Measurements from ENCODE around the gene DDA1.
"Not testable (repeated sequence)": the region's sequence is repeated elsewhere in the genome, so short reads cannot be mapped to it uniquely, and the experiment has no call there.

The DDA1 gene

GRCh38 chr19:17309198-17309964 lies at the start of gene DDA1:
DDA1 (plus strand) TSS chr19:17309563; CDS start chr19:17309655, 92 bp downstream.
- peak; percentile 99 for DNase-seq

DNA sequence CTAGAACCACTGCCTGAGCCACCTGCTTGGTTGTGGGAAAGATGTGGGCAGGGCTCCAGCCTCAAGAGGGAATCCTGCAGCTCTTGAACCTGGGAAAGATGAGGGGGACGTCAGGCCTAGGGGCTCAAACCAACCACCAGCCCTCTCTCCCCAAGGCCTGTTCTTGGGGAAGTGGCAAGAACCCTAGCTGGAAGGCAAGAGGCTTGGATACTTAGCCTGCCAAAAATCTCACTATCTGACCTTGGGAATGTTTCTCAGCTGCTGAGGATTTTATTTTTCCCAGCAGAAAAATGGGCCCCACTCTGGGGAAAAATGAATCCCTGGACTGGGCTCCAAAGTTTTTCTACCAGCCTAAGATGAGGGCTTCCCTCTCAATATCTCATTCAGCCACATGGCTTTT lies 49.4 kb upstream of the DDA1 start:
- no peak for DNase-seq

GRCh38 chr19:17260842-17261325 lies 48.5 kb upstream of the DDA1 start:
- peak; percentile 88 for DNase-seq

DNA sequence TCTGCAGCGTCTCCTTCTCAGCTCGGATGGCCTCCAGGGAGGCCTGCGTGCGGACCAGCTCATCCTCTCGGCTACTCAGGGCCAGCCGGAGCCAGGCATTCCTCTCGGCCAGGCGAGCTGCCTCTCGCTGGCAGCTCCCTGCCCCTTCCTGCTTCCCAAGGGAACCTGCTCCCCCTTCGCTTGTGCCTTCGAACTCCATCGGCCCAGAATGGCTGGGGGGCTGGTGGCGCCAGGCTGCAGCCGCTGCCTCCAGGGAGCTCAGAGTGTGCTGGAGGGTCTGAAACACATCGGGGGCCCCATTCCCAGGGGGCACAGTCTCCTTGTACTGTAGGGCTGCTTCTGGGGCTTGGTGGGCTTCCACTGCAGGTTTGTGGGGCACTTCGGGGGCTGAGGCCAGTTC lies 46.8 kb upstream of the DDA1 start:
- no peak for DNase-seq

GRCh38 chr19:17263712-17264640 lies 45.4 kb upstream of the DDA1 start:
- DNase-seq: no peak

GRCh38 chr19:17264641-17264979 lies 44.8 kb upstream of the DDA1 start, which contains the start of gene USHBP1:
USHBP1 (minus strand) TSS chr19:17264745; CDS start chr19:17264299, 446 bp downstream.
- no peak for DNase-seq

- no peak for DNase-seq
Measured at GRCh38 chr19:17266026-17266425, 43.3 kb upstream of the DDA1 start.

DNA sequence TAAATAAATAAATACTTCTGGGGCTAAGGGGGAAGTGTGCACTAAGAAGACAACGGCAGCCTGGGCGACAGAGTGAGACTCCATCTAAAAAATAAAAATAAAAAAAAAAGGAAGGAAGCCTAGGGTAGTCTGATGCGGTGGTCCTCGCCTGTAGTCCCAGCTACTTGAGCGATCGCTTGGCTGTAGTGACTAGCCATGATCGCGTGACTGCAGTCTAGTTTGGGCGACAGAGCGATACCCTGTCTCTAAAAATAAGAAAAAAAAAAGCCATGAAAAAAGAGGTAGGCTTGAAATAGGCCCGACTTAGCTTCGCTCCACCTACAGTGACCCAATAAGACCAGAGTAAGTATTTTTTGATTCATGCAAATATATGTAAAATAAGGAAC lies 42.8 kb upstream of the DDA1 start:
- no peak for DNase-seq

DNA sequence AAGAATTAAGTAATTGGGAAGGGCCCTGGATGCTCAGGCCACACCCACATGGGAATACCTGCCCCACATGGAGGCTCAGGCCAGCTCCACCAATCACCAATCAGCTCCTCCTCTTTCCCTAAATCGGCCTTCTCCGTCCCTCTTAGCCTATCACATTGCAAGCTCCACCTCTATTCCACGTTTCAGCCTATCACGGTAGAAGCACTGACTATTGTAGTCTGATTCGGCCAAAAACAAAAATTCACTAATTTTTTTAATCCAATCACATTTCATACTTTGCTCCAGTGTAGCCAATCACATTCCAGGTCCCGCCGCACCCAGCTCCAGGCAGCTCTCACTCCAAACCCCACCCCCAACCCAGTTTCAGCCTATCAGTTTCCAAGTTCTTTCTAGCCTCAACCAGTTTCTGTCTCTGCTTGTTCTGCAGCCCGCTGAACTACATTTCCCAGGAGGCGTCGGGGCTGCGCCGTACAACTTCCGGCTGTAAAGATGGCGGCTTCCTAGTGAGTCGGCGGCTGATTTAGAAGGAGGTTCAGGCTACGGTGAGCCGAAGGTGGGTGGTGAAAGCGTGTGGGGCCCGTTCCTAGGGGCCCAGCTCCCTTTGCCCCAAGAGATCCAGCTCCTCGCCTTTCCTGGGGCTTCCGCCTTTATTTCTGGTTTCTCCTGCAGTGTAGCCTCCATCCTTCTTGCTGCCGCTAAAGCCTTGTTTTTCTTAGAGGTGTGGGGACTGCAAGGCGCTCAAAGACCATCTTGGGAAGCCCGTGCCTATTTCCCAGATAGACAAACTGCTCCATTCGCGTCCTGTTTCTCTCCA lies 42.2 kb upstream of the DDA1 start, which contains the start of gene BABAM1:
Gene BABAM1 (plus strand): TSS at position 469 of the 814 bp plus-strand sequence. CDS start 1,364 bp downstream, outside the sequence.
- DNase-seq: peak; percentile 94

DNA sequence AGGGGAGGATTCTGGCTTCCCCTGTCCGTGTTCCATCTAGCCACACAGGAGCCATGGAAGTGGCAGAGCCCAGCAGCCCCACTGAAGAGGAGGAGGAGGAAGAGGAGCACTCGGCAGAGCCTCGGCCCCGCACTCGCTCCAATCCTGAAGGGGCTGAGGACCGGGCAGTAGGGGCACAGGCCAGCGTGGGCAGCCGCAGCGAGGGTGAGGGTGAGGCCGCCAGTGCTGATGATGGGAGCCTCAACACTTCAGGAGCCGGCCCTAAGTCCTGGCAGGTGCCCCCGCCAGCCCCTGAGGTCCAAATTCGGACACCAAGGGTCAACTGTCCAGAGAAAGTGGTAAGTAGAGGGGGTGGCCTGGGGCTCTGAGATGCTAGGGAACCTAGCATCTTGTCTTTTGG lies 40.6 kb upstream of the DDA1 start:
- DNase-seq: no peak

GRCh38 chr19:17274892-17275291 lies 34.5 kb upstream of the DDA1 start:
- DNase-seq: not testable (repeated sequence)

GRCh38 chr19:17275441-17276175 lies 33.8 kb upstream of the DDA1 start:
- DNase-seq: no peak

DNA sequence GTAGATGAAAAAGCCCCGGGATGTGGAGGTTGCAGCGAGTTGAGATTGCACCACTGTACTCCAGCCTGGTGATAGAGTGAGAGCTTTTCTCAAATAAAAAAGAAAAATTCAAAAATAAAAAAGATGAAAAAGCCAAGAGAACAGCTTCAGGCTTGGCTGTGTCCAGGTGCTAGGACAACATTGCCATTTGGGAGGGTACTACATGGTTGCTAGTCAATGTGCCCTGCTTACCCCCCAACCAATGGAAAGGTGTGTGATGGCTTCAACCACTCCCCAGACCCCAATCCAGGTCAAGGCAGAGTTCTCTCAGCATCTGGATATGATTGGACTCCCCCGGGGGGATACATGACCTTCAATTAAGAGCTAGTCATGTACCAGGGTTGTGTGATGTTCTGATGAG lies 29.9 kb upstream of the DDA1 start:
- DNase-seq: no peak

DNA sequence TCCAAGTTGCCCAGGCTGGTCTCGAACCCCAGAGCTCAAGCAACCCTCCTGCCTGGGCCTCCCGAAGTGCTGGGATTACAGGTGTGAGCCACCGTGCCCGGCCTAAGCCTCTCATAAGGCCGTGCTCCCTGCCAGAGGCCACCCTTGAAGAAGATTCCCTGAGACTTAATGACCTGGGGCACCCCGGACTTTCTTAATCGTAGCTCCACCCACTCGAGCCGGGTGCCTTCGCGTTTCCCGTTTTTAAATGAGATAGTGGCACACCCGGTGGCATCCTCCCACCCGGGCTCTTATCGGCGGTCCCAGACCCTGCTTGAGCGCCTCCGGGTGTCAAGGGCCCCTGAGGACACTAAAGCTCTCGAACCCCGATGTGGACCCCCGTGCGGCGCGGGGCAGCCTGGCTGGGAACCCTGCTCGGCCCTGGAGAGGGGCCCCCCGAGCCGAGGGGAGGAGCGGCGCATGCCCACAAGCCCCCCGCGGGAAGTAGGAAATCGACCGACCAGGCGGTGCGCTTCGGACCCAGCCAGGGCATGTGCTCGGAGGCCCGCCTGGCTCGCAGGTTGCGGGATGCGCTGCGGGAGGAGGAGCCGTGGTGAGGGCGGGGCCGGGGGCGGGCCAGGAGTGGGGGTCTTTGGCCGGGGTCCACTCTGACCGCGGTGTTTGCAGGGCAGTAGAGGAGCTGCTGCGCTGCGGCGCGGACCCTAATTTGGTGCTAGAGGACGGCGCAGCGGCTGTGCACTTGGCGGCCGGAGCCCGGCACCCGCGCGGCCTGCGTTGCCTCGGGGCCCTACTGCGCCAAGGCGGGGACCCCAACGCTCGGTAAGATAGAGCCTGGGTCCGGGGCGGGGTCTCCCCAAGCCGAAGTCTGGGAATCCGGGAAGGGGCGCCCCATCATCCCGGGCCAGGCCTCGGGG lies 27.7 kb upstream of the DDA1 start, which contains the start of gene ANKLE1:
Gene ANKLE1 (plus strand): TSS at position 511 of the 914 bp plus-strand sequence. CDS start 20 bp downstream, at position 531.
- no peak for DNase-seq

GRCh38 chr19:17282488-17283125 lies 26.8 kb upstream of the DDA1 start:
- peak; percentile 74 for DNase-seq

DNA sequence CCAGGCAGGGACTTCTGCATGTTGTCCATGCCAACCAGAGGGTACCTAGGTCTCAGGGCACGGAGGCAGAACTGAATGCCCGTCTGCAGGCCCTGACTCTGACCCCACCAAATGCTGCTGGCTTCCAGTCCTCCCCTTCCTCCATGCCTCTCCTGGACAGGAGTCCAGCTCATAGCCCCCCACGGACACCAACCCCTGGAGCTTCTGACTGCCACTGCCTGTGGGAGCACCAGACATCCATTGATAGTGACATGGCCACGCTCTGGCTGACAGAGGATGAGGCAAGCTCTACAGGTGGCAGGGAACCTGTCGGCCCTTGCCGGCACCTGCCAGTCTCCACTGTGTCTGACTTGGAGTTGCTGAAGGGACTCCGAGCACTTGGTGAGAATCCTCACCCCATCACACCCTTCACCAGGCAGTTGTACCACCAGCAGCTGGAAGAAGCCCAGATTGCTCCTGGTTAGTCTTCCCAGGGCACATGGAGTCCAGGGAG lies 25.8 kb upstream of the DDA1 start:
- DNase-seq: no peak

- DNase-seq: no peak
Measured at GRCh38 chr19:17285415-17286135, 23.8 kb upstream of the DDA1 start.

- no peak for DNase-seq
Measured at GRCh38 chr19:17286263-17286662, 23.1 kb upstream of the DDA1 start.

DNA sequence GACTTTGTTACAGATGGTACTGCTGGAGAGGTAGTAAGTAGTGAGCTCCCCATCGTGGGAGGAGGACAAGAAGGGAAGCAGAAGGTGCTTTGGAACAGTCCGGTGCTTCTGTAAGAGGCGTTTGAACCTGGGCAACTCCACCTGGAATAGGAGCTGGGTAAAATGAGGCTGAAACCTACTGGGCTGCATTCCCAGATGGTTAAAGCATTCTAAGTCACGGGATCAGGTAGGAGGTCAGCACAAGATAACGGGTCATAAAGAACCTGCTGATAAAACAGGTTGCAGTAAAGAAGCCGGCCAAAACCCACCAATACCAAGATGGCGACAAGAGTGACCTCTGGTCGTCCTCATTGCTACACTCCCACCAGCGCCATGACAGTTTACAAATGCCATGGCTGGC lies 22.6 kb upstream of the DDA1 start:
- DNase-seq: no peak
